NCI-H1417 (cell line): ENCODE results near the gene ZBTB21.

ENCODE experiments used
- DNase-seq, 3 experiments: peaks; one replicate each; lab custom pipeline; 2025; lab: John Stamatoyannopoulos, UW

Gene ZBTB21

DNA sequence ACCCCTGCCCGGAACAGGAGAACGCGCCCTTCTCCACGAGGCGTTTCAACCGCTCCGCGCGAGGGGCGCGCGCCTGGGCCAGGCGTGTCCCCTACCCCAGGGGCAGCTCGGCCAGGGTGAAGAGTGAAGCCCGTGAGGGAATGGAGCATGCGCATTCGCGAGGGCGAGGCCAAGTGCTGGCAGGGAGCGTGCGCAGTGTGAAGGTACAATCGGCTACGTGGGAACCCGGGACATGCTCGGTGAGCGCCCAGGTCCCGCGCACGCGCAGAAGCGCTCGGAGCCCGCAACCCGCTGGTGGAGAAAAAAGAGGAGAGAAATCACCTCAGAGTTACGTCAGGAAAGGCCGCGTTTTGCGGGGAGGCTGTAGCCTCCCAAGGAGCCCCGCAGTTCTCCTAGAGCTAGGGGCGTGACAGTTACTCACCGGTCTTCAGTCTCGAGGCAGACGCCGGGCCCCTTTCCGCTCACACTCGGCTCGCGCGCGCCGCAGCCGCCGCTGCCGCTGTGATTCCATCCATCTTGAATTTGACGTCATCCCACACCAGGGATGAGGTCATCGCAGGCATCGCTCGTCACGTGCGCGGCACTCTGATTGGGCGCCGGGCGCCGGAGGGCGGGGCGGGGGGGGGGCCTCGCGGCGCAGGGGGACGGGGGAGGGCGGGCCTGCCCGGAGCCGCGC, at the start of gene ZBTB21:
Gene ZBTB21 (minus strand): TSS at position 530 of the 676 bp plus-strand sequence. CDS start 16,265 bp downstream, outside the sequence.
- peak; percentile 99 to 100 (median 99) for DNase-seq

- DNase-seq = no peak
These were observed 49.6 kb upstream of the ZBTB21 start for GRCh38 chr21:42059721-42060120.

GRCh38 chr21:42059141-42059540, 49.0 kb upstream of the ZBTB21 start:
- no peak for DNase-seq

DNA sequence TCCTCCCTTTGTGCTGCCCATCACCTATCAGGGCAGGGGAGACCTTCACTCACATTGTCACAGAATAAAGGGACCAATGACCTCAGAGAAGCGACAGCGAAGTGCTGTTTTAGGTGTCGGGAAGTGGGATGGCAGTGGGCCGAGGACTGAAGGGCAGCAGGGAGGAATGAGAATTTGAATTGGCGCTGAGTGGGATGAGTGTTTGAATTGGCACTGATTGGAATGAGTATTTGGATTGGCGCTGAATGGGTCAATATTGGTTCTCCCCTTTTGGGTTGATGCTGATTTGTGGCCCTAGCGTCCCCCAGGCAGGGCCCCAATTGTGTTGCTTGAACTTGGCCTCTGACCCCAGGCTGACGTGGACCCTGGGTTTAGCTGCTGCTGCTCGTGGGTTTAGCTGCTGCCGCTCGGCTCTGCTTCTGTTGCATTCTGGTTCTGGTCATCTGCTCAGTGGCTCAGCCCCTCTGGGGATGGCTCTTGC, 48.5 kb upstream of the ZBTB21 start:
- DNase-seq = no peak

GRCh38 chr21:42057851-42058437, 47.8 kb upstream of the ZBTB21 start:
- DNase-seq = peak in 1 of 3 experiments; percentile 27

- peak; percentile 67 to 95 (median 79) for DNase-seq
These were observed 47.0 kb upstream of the ZBTB21 start for GRCh38 chr21:42056996-42057689.

GRCh38 chr21:42056468-42056867, 46.3 kb upstream of the ZBTB21 start:
- DNase-seq = peak; percentile 80 to 93 (median 81)

DNA sequence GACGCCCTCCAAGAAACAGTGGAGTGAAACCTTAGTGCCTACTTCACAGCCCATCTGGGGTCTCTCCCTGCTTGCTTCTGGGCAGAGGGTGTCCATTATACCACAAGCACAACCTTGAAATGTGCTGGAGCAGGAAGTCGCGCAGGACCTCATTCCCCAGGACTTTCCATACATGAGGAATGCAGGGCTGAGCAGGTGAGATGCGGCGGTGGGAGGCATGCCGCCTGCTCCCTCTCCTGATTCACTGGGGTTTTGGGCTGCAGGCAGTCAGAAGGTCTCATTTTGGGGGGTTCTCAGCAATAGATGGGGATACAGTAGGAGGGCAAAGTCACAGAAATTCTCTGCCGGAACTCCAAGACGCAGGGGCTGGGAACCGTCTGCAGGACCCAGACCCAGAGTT, 45.3 kb upstream of the ZBTB21 start:
- DNase-seq = no peak

DNA sequence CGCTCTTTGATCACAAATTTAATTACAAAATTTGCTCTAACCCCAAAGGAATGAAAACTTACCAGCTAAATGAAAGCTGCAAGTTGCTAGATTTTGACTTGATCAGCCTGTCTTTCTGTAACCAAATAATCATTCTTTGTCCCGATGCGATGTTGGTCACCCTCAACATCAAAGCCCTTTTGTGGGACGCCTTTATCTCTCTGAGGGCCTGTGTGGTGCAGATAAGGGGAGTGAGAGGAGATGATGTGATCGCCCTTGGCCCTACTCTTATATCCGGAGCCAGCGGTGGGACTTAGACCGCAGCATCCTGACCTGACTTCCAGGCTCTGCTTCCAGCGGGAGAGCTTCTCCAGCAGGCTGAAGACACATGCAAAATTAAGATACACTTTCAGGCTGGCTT, 41.6 kb upstream of the ZBTB21 start:
- DNase-seq = no peak

DNA sequence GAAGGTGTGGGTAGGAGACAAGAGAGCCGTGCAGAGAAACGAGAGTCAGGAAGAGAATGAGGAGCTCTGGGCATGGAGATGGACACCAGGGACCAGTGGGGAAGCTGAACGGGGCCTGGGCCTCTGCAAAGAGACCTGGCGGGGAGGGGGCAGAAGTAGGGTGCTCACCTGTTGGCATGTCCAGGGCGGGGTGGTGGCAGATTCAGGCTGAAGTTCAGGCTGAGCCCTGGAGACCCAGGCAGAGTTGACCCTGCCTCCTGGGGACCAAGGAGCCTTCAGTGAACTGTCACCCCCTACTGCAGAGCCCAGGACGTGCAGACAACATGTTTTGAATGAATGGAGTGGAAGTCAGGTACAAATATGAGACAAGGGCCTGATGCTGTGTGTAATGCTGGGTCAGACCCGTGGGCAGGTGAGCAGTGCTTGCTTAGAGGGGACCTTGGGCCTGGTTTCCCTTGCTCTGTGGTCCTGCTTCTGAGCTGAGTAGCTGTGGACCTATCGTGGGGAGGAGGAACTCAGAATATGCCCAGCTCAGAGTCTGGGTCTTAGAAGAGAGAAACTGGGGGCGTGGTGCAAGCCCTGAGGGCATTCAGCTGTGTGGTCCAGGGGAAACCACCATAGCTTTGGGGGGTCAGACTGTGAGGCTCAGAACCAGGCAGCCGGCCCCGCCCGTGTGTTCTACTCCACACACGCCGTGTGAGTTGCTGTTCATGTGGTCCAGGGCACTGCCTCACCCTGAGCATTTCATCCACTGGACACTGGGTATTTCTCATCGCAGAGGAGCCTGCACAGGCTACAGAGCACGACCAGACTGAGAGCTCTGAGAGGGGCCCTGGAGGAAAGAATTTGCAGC, 39.6 kb upstream of the ZBTB21 start:
- DNase-seq = no peak

DNA sequence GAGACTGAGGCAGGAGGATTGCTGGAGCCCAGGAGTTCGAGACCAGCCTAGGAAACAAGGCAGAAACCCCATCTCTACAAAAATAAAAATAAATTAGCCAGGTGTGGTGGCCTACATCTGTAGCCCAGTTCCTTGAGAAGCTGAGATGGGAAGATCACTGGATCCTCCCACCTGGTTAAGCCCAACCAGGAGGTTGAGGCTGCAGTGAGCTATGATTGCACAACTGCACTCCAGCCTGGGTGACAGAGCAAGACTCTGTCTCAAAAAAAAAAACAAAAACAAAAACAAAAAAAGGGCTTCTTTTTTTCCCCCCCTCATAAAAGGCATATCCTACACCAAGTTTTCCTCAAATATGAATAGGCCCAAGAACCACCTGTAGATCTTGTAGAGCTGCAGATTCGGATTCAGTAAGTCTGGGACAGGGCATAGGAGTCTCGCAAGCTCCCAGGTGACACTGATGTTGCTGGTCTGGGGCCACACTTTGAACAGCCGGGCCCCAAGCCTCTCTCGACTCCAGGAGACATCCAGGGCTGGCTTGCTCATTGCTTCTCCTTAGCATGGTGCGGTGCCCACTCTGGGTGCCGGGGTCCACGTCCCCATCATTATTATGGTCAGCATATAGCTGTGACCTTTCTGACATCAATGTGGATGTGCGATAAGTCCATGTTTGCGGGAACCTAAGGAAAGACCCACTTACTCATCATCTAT, 38.9 kb upstream of the ZBTB21 start:
- DNase-seq = no peak

DNA sequence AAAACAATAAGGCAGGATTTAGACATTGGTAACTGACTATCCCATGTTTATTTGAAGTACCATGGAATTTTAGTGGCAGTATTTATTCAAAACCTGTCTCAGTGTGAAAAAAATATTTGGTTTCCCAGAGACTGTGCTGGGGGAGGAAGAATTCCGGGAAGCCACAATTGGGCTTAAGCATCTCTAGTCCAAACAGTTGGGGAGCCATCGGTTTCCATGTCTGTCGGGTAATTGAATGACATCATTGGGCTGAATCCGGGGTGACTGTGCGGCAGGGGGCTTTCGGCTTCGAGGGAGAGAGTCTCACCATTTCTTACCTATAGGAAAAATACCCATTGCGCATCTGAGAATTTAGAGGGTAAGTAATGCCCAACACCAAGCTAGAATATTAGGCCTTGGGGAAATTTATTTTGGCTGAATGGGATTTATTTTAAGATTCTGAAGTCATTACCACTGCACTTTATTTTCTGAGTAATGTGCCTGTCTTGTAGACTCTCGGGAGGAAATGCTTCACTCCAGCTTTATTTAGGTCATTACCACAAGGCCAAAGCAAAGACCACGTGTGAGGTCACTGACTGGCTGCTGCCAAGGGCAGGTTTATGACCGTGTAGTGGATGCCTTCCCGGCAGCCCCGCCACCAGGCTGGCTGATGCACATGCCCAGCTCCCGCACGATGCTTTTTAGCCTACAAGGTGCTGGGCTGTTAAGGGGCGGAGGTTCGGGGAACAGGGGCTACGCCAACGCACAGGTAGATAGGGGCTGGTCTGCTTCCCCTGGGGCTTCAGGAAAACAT, 37.9 kb upstream of the ZBTB21 start:
- DNase-seq = no peak

GRCh38 chr21:42044871-42045495, 34.8 kb upstream of the ZBTB21 start:
- DNase-seq = no peak

- DNase-seq = no peak
These were observed 33.8 kb upstream of the ZBTB21 start for GRCh38 chr21:42043961-42044360.

- DNase-seq = no peak
These were observed 33.2 kb upstream of the ZBTB21 start for GRCh38 chr21:42043201-42043895.

- no peak for DNase-seq
These were observed 32.5 kb upstream of the ZBTB21 start for GRCh38 chr21:42042651-42043050.

- DNase-seq = no peak
These were observed 31.6 kb upstream of the ZBTB21 start for GRCh38 chr21:42041711-42042110.

- DNase-seq = no peak
These were observed 31.1 kb upstream of the ZBTB21 start for GRCh38 chr21:42041246-42041645.

- no peak for DNase-seq
These were observed 30.4 kb upstream of the ZBTB21 start for GRCh38 chr21:42040411-42041180.
